ENCODE data around the gene NFIX.
"Not testable (repeated sequence)": the region's sequence is repeated elsewhere in the genome, so short reads cannot be mapped to it uniquely, and the experiment has no call there.

NFIX gene

DNA sequence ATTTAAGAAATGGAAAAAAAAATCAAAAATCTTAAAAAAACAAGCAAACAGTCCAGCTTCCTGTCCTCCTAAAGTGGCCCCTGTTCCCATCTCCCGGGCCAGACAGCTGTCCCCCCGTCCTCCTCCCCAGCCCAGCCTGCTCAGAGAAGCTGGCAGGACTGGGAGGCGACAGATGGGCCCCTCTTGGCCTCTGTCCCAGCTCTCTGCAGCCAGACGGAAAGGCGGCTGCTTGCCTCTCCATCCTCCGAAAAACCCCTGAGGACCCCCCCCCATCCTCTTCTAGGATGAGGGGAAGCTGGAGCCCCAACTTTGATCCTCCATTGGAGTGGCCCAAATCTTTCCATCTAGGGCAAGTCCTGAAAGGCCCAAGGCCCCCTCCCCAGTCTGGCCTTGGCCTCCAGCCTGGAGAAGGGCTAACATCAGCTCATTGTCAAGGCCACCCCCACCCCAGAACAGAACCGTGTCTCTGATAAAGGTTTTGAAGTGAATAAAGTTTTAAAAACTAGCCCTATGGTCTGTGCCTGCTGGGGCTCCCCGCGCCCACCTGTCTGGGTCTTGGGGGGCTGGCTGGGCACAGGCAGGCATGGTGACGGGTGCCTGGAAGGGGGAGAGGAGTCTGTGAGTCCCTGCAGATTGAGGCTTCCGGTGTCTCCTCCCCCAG is 42.0 kb upstream of the NFIX start:
- Histone ChIP-seq H3K9ac (ENCODE audit: low read length) (no peak overlapping the region), H3K27ac (ENCODE audit: low read depth, low read length) (no peak overlapping the region), H3K4me1 (ENCODE audit: control insufficient read depth, insufficient read depth, low read length) (no peaks in the 10 kb centered on the region), H3K36me3 (ENCODE audit: control insufficient read depth, insufficient read depth, low read length) (peaks cover 25% of the 10 kb centered on the region), H3K27me3 (ENCODE audit: control insufficient read depth, insufficient read depth, low read length) (no peaks in the 10 kb centered on the region), H3K4me3 (ENCODE audit: low read length) (no peak overlapping the region)

DNA sequence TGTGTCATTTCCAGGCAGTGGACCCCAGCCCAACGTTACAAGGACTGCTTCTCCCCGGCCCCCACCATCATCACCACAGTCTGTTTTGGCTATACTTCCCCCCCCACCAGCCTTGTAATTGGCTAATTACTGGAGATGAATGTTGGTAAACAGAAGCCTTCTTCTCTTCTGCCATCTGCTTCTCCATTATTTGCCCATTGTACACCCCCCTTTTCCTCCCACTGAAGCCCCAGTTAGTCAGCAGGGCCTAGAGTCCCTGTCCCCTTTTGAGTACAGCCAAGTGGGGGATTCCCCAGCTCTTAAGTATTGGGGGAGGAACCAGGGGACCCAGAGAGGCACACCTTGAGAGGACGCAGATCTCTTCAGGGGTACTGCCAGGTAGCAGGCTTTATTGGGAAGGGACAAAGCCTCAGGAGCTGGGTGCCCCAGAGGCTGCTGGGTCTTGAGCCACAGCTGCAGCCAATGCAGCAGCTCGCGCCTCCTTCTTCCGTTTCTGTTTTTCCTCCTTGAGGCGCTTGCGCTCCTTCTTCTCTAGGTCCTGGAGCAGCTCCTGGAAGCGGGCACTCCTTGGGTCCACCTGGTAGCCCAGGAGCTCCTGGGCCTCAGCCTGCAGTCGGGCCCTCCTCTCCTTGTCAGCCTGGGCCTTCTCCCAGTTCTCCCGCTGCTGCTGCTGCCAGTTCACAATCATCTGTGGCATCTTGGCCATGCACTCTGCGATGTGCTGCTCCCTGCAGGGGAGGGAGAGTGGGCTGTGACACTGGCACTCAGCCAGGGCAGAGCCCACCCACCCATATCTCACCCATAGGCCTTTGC is 41.3 kb upstream of the NFIX start:
- Histone ChIP-seq H3K4me1 (ENCODE audit: control insufficient read depth, insufficient read depth, low read length) (no peaks in the 10 kb centered on the region), H3K27me3 (ENCODE audit: control insufficient read depth, insufficient read depth, low read length) (no peaks in the 10 kb centered on the region), H3K27ac (ENCODE audit: low read depth, low read length) (no peak overlapping the region), H3K36me3 (ENCODE audit: control insufficient read depth, insufficient read depth, low read length) (peaks cover 18% of the 10 kb centered on the region), H3K9ac (ENCODE audit: low read length) (no peak overlapping the region), H3K4me3 (ENCODE audit: low read length) (no peak overlapping the region)

DNA sequence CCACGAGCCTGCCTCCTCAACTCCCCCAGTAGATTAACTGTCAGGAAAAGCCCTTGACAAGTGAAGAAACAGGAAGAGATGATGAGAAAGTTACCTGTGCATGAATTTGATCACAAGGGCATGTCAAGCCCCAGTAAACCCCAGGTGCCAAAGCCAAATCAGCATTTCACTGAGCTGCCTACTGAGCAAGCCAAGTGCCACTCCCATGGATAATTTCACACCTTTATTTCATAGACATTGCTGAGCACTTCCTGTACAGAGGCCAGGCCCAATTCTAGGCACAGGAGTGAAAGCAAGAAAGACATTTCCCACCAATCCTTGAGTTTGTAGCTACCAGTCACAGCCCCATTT is 40.7 kb upstream of the NFIX start:
- Histone ChIP-seq H3K4me3 (ENCODE audit: low read length) (no peak overlapping the region), H3K9ac (ENCODE audit: low read length) (no peak overlapping the region), H3K36me3 (ENCODE audit: control insufficient read depth, insufficient read depth, low read length) (peaks cover 13% of the 10 kb centered on the region), H3K27ac (ENCODE audit: low read depth, low read length) (no peak overlapping the region), H3K27me3 (ENCODE audit: control insufficient read depth, insufficient read depth, low read length) (no peaks in the 10 kb centered on the region), H3K4me1 (ENCODE audit: control insufficient read depth, insufficient read depth, low read length) (no peaks in the 10 kb centered on the region)

DNA sequence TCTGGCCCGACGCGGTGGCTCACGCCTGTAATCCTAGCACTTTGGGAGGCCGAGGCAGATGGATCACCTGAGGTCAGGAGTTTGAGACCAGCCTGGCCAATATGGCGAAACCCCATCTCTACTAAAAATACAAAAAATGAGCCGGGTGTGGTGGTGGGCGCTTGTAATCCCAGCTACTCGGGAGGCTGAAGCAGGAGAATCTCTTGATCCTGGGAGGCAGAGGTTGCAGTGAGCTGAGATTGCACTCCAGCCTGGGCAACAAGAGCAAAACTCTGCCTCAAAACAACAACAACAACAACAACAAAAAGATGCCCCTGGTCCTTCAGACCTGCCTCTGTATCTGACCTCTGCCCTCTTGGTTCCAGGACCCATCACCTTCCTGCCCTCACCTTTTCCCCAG is 39.7 kb upstream of the NFIX start:
- not testable (repeated sequence) for H3K4me1 ChIP-seq (ENCODE audit: control insufficient read depth, insufficient read depth, low read length); H3K4me3 ChIP-seq (ENCODE audit: low read length); H3K27me3 ChIP-seq (ENCODE audit: control insufficient read depth, insufficient read depth, low read length); H3K27ac ChIP-seq (ENCODE audit: low read depth, low read length); H3K36me3 ChIP-seq (ENCODE audit: control insufficient read depth, insufficient read depth, low read length); H3K9ac ChIP-seq (ENCODE audit: low read length)

DNA sequence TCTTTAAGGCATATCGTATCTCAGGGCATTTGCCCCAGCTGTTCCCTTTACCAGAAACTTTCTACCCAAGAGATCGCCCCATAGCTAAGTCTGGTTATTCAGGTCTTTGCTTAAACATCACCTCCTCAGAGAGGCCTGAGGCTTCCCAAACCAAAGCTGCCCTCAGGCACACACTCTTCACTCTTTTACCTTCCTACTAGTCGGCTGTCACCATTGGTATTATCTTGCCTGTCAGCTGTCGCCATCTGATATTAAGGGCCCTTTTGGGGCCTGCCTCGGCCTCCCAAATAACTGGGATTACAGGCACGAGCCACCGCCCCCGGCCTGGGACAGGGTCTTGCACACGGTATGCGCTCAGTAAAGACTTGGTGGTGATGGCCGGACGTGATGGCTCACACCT is 39.3 kb upstream of the NFIX start:
- no peak overlapping the region for H3K27ac ChIP-seq (ENCODE audit: low read depth, low read length)
- H3K36me3 ChIP-seq (ENCODE audit: control insufficient read depth, insufficient read depth, low read length) = peaks cover 8% of the 10 kb centered on the region
- H3K27me3 ChIP-seq (ENCODE audit: control insufficient read depth, insufficient read depth, low read length) = no peaks in the 10 kb centered on the region
- H3K4me1 ChIP-seq (ENCODE audit: control insufficient read depth, insufficient read depth, low read length) = no peaks in the 10 kb centered on the region
- H3K4me3 ChIP-seq (ENCODE audit: low read length) = peak overlapping the region; percentile 70
- no peak overlapping the region for H3K9ac ChIP-seq (ENCODE audit: low read length)

DNA sequence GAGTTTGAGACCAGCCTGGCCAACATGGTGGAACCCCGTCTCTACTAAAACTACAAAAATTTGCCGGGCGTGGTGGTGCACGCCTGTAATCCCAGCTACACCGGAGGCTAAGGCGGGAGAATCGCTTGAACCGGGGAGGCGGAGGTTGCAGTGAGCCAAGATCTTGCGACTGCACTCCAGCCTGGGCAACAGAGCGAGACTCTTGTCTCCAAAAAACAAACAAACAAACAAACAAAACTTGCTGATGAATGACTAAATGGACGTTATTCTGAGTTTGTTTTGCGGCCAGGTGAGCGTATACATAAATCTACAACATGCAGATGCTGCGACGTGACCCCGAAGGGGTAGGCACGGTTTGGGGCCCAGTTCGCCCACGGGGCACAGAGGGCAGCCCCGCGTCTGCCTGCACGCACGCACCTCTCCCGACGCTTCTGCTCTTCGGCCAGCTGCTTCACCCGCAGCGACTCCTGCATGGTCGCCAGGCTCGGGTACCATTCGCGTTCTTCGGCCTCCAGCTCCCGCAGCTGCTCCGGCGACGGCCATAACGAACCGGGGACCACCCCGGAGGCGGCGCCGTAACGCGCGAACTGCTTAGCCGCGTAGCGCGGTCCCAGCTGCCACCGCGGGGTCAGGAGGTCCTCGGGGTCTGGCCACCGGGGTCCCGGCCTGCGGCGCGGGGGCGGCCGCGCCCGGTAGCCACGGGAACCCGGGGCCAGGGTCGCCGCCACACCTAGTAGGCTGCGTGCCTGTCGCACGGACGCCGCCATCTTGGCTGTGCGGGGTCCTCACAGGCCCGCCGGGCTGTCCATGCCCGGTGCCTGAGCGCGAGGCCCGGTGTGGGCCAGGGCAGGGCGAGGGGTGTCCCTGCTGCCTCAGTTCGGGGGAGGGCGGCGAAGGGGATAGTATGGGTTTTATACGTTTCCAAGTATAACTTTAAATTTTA is 38.6 kb upstream of the NFIX start, which contains the start of gene GADD45GIP1:
Gene GADD45GIP1 (minus strand): TSS at position 778 of the 943 bp plus-strand sequence. CDS start 11 bp downstream, at position 767.
- Histone ChIP-seq H3K4me1 (ENCODE audit: control insufficient read depth, insufficient read depth, low read length) (no peaks in the 10 kb centered on the region), H3K4me3 (ENCODE audit: low read length) (peak within 1 kb of the TSS; percentile 70), H3K9ac (ENCODE audit: low read length) (peak within 1 kb of the TSS; percentile 2), H3K36me3 (ENCODE audit: control insufficient read depth, insufficient read depth, low read length) (peaks cover 6% of the 10 kb centered on the region), H3K27ac (ENCODE audit: low read depth, low read length) (peak within 1 kb of the TSS; percentile 89), H3K27me3 (ENCODE audit: control insufficient read depth, insufficient read depth, low read length) (no peaks in the 10 kb centered on the region)

DNA sequence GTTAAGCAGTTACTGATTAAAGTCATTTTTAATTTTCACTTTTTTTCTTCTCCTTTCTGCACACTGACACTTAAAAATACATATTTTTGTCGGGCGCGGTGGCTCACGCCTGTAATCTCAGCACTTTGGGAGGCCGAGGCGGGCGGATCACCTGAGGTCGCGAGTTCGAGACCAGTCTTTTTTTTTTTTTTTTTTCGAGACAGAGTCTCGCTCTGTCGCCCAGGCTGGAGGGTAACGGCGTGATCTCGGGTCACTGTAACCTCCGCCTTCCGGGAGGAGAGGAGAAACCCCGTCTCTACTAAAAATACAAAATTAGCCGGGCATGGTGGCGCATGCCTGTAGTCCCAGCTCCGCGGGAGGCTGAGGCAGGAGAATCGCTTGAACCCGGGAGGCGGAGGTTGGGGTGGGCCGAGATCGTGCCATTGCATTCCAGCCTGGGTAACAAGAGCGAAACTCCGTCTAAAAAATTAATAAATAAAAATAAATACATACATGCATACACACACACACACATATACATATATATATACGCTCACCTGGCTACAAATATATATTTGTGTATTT is 37.8 kb upstream of the NFIX start:
- H3K27ac ChIP-seq (ENCODE audit: low read depth, low read length) = peak overlapping the region; percentile 89
- H3K9ac ChIP-seq (ENCODE audit: low read length) = peak overlapping the region; percentile 2
- not testable (repeated sequence) for H3K4me1 ChIP-seq (ENCODE audit: control insufficient read depth, insufficient read depth, low read length); H3K27me3 ChIP-seq (ENCODE audit: control insufficient read depth, insufficient read depth, low read length); H3K36me3 ChIP-seq (ENCODE audit: control insufficient read depth, insufficient read depth, low read length)
- peak overlapping the region; percentile 70 for H3K4me3 ChIP-seq (ENCODE audit: low read length)

DNA sequence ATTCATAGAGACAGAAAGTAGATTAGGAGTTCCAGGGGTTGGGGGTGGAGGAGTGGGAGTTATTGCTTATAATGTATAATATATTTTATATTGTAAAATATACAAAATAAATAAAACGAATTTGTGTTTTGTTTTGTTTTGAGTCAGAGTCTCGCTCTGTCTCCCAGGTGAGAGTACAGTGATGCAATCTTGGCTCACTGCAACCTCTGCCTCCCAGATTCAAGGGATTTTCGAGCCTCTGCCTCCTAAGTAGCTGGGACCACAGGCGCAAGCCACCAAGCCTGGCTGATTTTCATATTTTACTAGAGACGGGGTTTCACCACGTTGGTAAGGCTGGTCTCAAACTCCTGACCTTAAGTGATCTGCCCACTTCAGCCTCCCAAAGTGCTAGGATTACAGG is 35.8 kb upstream of the NFIX start:
- H3K27ac ChIP-seq (ENCODE audit: low read depth, low read length) = no peak overlapping the region
- H3K36me3 ChIP-seq (ENCODE audit: control insufficient read depth, insufficient read depth, low read length) = no peaks in the 10 kb centered on the region
- no peak overlapping the region for H3K4me3 ChIP-seq (ENCODE audit: low read length)
- H3K27me3 ChIP-seq (ENCODE audit: control insufficient read depth, insufficient read depth, low read length) = no peaks in the 10 kb centered on the region
- H3K9ac ChIP-seq (ENCODE audit: low read length) = no peak overlapping the region
- no peaks in the 10 kb centered on the region for H3K4me1 ChIP-seq (ENCODE audit: control insufficient read depth, insufficient read depth, low read length)

DNA sequence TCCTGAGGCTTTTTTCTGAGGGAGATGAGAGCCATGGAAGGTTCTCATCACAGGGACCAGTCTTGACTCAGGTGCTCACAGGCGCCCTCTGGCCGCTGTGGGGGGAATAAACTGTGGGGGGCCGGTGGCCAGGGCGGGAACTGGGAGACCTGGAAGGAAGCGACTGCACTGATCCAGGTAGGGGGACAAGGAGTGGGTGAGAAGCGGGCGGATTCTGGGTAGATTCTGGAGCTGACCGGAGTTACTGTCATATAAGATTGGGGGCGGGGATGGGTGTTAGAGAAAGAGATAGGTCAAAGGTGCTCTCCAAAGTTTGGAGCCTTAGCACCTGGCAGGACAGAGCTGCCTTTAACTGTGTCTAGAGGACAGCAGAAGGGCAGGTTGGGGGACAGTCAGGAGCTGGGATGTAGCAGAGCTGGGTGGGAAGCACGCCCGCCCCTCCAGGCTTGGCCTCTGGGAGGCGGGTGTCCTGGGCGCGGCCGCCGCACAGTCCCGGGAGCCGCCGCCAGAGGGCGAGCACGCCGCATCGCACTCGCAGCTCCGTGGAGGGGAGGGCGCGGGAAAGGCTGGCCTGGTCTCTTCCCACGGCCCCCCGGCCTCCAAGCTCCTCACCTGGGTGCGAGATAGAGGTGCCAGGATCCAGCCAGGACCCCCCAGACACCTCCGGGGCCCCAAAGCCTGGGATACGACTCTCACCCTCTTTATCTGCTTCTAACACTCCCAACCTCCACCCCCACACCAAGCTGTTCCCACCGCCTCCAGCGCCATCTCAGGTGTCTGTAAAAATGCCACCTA is 30.1 kb upstream of the NFIX start:
- Histone ChIP-seq H3K36me3 (ENCODE audit: control insufficient read depth, insufficient read depth, low read length) (no peaks in the 10 kb centered on the region), H3K9ac (ENCODE audit: low read length) (no peak overlapping the region), H3K4me3 (ENCODE audit: low read length) (peak overlapping the region; percentile 80), H3K4me1 (ENCODE audit: control insufficient read depth, insufficient read depth, low read length) (peaks cover 3% of the 10 kb centered on the region), H3K27me3 (ENCODE audit: control insufficient read depth, insufficient read depth, low read length) (no peaks in the 10 kb centered on the region), H3K27ac (ENCODE audit: low read depth, low read length) (peak overlapping the region; percentile 70)

DNA sequence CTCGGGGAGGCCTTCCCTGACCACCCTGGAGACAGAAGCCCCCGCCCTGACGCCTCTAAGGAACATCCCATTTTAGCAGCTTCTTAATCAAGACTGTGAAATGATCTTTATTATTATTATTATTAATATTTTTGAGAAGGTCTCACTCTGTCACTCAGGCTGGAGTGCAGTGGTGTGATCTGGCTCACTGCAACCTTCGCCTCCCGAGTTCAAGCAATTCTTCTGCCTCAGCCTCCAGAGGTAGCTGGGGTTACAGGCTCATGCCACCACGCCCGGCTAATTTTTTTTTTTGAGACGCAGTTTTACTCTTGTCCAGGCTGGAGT is 29.5 kb upstream of the NFIX start:
- Histone ChIP-seq H3K4me1 (ENCODE audit: control insufficient read depth, insufficient read depth, low read length) (peaks cover 3% of the 10 kb centered on the region), H3K4me3 (ENCODE audit: low read length) (peak overlapping the region; percentile 80), H3K9ac (ENCODE audit: low read length) (no peak overlapping the region)

DNA sequence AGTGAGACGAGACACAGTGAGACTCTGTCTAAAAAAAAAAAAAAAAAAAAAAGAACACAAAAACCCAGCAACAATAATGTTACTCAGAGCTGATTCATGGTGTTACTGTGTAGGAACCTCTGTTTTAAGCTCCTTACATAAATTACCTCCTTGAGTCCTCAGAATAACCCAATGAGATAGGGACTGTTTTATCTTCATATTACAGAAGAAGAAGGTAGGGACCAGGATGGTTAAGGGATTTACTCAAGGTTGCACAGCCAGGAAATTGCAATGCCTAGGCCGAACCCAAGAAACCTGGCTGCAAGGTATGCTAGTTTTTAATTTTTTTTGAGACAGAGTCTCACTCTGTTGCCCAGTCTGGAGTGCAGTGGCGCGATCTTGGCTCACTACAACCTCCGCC is 27.4 kb upstream of the NFIX start:
- Histone ChIP-seq H3K27ac (ENCODE audit: low read depth, low read length) (no peak overlapping the region), H3K9ac (ENCODE audit: low read length) (no peak overlapping the region), H3K4me1 (ENCODE audit: control insufficient read depth, insufficient read depth, low read length) (peaks cover 3% of the 10 kb centered on the region), H3K27me3 (ENCODE audit: control insufficient read depth, insufficient read depth, low read length) (no peaks in the 10 kb centered on the region), H3K4me3 (ENCODE audit: low read length) (no peak overlapping the region), H3K36me3 (ENCODE audit: control insufficient read depth, insufficient read depth, low read length) (no peaks in the 10 kb centered on the region)

More for the DNA sequence above, 29.5 kb upstream of the NFIX start:
- H3K27me3 ChIP-seq (ENCODE audit: control insufficient read depth, insufficient read depth, low read length) = no peaks in the 10 kb centered on the region
- H3K36me3 ChIP-seq (ENCODE audit: control insufficient read depth, insufficient read depth, low read length) = no peaks in the 10 kb centered on the region
- peak overlapping the region; percentile 70 for H3K27ac ChIP-seq (ENCODE audit: low read depth, low read length)
